ENCODE data around the gene SCAND1. TPM values are rescaled to one million over a fixed set of nuclear protein-coding genes. Genes with fewer than 3 reads are reported as not detected.

SCAND1 gene
- total RNA-seq, 1 donor from 2014 or later, result 80.2 TPM

- H3K36me3 Mint-ChIP-seq (ENCODE audit: unreplicated experiment), result peaks cover 50% of the 10 kb centered on the region
- no peaks in the 10 kb centered on the region for H3K9me3 Mint-ChIP-seq (ENCODE audit: unreplicated experiment)
- H3K27me3 Mint-ChIP-seq (ENCODE audit: unreplicated experiment), result no peaks in the 10 kb centered on the region
- no peak overlapping the region for H3K4me3 Mint-ChIP-seq (ENCODE audit: unreplicated experiment)
- H3K27ac Mint-ChIP-seq (ENCODE audit: unreplicated experiment), result no peak overlapping the region
- TF ChIP-seq CTCF (IDR thresholded peaks at IDR 0.05), result no peak
- DNase-seq (ENCODE audit: extremely low spot score, unreplicated experiment), result no peak
- H3K4me1 Mint-ChIP-seq (ENCODE audit: unreplicated experiment), result no peaks in the 10 kb centered on the region
Observed at GRCh38 chr20:35917077-35917476, 37.2 kb downstream of the SCAND1 start.

- Mint-ChIP-seq H3K27ac (ENCODE audit: unreplicated experiment) (no peak overlapping the region), H3K4me1 (ENCODE audit: unreplicated experiment) (peaks cover 3% of the 10 kb centered on the region), H3K4me3 (ENCODE audit: unreplicated experiment) (no peak overlapping the region), H3K9me3 (ENCODE audit: unreplicated experiment) (no peaks in the 10 kb centered on the region), H3K27me3 (ENCODE audit: unreplicated experiment) (no peaks in the 10 kb centered on the region), H3K36me3 (ENCODE audit: unreplicated experiment) (peaks cover 35% of the 10 kb centered on the region)
- no peak for DNase-seq (ENCODE audit: extremely low spot score, unreplicated experiment)
- TF ChIP-seq CTCF (IDR thresholded peaks at IDR 0.05), result no peak
Observed at GRCh38 chr20:35912881-35913280, 41.4 kb downstream of the SCAND1 start.

- no peak overlapping the region for H3K27ac Mint-ChIP-seq (ENCODE audit: unreplicated experiment)
- H3K9me3 Mint-ChIP-seq (ENCODE audit: unreplicated experiment), result no peaks in the 10 kb centered on the region
- H3K27me3 Mint-ChIP-seq (ENCODE audit: unreplicated experiment), result no peaks in the 10 kb centered on the region
- peaks cover 3% of the 10 kb centered on the region for H3K4me1 Mint-ChIP-seq (ENCODE audit: unreplicated experiment)
- no peak overlapping the region for H3K4me3 Mint-ChIP-seq (ENCODE audit: unreplicated experiment)
- no peak for DNase-seq (ENCODE audit: extremely low spot score, unreplicated experiment)
- no peak for TF ChIP-seq CTCF (IDR thresholded peaks at IDR 0.05)
- H3K36me3 Mint-ChIP-seq (ENCODE audit: unreplicated experiment), result peaks cover 30% of the 10 kb centered on the region
Observed at GRCh38 chr20:35910254-35910653, 44.0 kb downstream of the SCAND1 start.

- H3K4me3 Mint-ChIP-seq (ENCODE audit: unreplicated experiment), result no peak overlapping the region
- H3K9me3 Mint-ChIP-seq (ENCODE audit: unreplicated experiment), result no peaks in the 10 kb centered on the region
- H3K36me3 Mint-ChIP-seq (ENCODE audit: unreplicated experiment), result peaks cover 34% of the 10 kb centered on the region
- no peak overlapping the region for H3K27ac Mint-ChIP-seq (ENCODE audit: unreplicated experiment)
- no peaks in the 10 kb centered on the region for H3K27me3 Mint-ChIP-seq (ENCODE audit: unreplicated experiment)
- peaks cover 3% of the 10 kb centered on the region for H3K4me1 Mint-ChIP-seq (ENCODE audit: unreplicated experiment)
- no peak for TF ChIP-seq CTCF (IDR thresholded peaks at IDR 0.05)
- DNase-seq (ENCODE audit: extremely low spot score, unreplicated experiment), result no peak
Observed at GRCh38 chr20:35909796-35910195, 44.5 kb downstream of the SCAND1 start.

- Mint-ChIP-seq H3K4me3 (ENCODE audit: unreplicated experiment) (no peak overlapping the region), H3K36me3 (ENCODE audit: unreplicated experiment) (peaks cover 32% of the 10 kb centered on the region), H3K27ac (ENCODE audit: unreplicated experiment) (no peak overlapping the region), H3K9me3 (ENCODE audit: unreplicated experiment) (no peaks in the 10 kb centered on the region), H3K27me3 (ENCODE audit: unreplicated experiment) (no peaks in the 10 kb centered on the region), H3K4me1 (ENCODE audit: unreplicated experiment) (peaks cover 3% of the 10 kb centered on the region)
- TF ChIP-seq CTCF (IDR thresholded peaks at IDR 0.05), result no peak
- DNase-seq (ENCODE audit: extremely low spot score, unreplicated experiment), result no peak
Observed at GRCh38 chr20:35909176-35909575, 45.1 kb downstream of the SCAND1 start.
